ENCODE measurements around the gene DEK. TPM values are rescaled to one million over a fixed set of nuclear protein-coding genes. Genes with fewer than 3 reads are reported as not detected.

Gene DEK
- total and polyA plus RNA-seq, 2 donors (not counting 1 experiment from before 2014, with no cell fraction given), result 13.6 to 114 TPM

GRCh38 chr6:18245079-18245478, 19.3 kb downstream of the DEK start:
- ChIA-PET CTCF (no interaction called here), POLR2A (no interaction called here)
- H3K4me3 Mint-ChIP-seq, result no peak overlapping the region
- Histone ChIP-seq H3K79me2 (ENCODE audit: control insufficient read depth, insufficient read depth, low read length) (peaks cover 32% of the 10 kb centered on the region), H3K36me3 (replicated peaks in 1 of 2; ENCODE audit: control extremely low read depth in 1 of 2, control insufficient read depth in 1 of 2, extremely low read depth in 1 of 2, insufficient read depth in 2 of 2, low read length in 1 of 2) (peaks cover 27 to 53% of the 10 kb centered on the region in 2 experiments), H3K9ac (ENCODE audit: low read length) (no peak overlapping the region), H3K9me3 (ENCODE audit: control extremely low read depth in 1 of 3, control insufficient read depth in 2 of 3, insufficient read depth in 1 of 3, low read length in 2 of 3) (no peaks in the 10 kb centered on the region), H4K20me1 (ENCODE audit: control insufficient read depth, insufficient read depth, low read length, poor library complexity, severe bottlenecking) (no peaks in the 10 kb centered on the region), H3K4me1 (ENCODE audit: control insufficient read depth in 2 of 2, insufficient read depth in 2 of 2, low read length in 2 of 2) (no peaks in the 10 kb centered on the region), H2AFZ (ENCODE audit: insufficient read depth, low read depth, low read length, poor library complexity, severe bottlenecking) (no peak overlapping the region), H3K4me3 (ENCODE audit: control extremely low read depth in 1 of 5, extremely low read depth in 1 of 5, insufficient read depth in 1 of 5, low read depth in 2 of 5, low read length in 4 of 5) (no peak overlapping the region), H3K27me3 (replicated peaks in 1 of 4; ENCODE audit: control extremely low read depth in 1 of 4, control insufficient read depth in 3 of 4, insufficient read depth in 4 of 4, low read length in 3 of 4) (no peaks in the 10 kb centered on the region), H3K4me2 (replicated peaks; ENCODE audit: low read depth, low read length, poor library complexity, severe bottlenecking) (no peak overlapping the region), H3K27ac (ENCODE audit: low read length in 2 of 2) (no peak overlapping the region)
- no peak for ATAC-seq (ENCODE audit: low read depth)
- intact Hi-C loops (cut with micrococcal nuclease), result no loop called here
- no peak for TF ChIP-seq CTCF (IDR thresholded peaks at IDR 0.05)
- no peak for TF ChIP-seq EZH2 (IDR thresholded peaks at IDR 0.05; ENCODE audit: borderline replicate concordance, insufficient read depth, low read depth, low read length, poor library complexity, severe bottlenecking)
- no peaks in the 10 kb centered on the region for H3K27me3 Mint-ChIP-seq
- no peak overlapping the region for H3K27ac Mint-ChIP-seq
- WGBS (ENCODE audit: insufficient coverage), result no CpG with 5 or more reads among the region's 1 CpG
- DNase-seq, result no peak
- peaks cover 12% of the 10 kb centered on the region for H3K4me1 Mint-ChIP-seq
- H3K9me3 Mint-ChIP-seq (ENCODE audit: insufficient read depth), result no peaks in the 10 kb centered on the region

GRCh38 chr6:18244251-18244650, 20.1 kb downstream of the DEK start:
- Mint-ChIP-seq H3K4me1 (peaks cover 12% of the 10 kb centered on the region), H3K4me3 (no peak overlapping the region), H3K27me3 (no peaks in the 10 kb centered on the region), H3K9me3 (ENCODE audit: insufficient read depth) (no peaks in the 10 kb centered on the region), H3K27ac (no peak overlapping the region)
- POLR2A ChIA-PET, result no interaction called here
- no peaks in the 10 kb centered on the region for H3K4me1 ChIP-seq (ENCODE audit: control insufficient read depth in 2 of 2, insufficient read depth in 2 of 2, low read length in 2 of 2)
- H2AFZ ChIP-seq (ENCODE audit: insufficient read depth, low read depth, low read length, poor library complexity, severe bottlenecking), result no peak overlapping the region
- WGBS (ENCODE audit: insufficient coverage), result no CpG with 5 or more reads among the region's 2 CpGs
- no peak overlapping the region for H3K4me2 ChIP-seq (replicated peaks; ENCODE audit: low read depth, low read length, poor library complexity, severe bottlenecking)
- intact Hi-C loops (cut with micrococcal nuclease), result no loop called here
- DNase-seq (no peak), ATAC-seq (ENCODE audit: low read depth) (no peak)
- H3K4me3 ChIP-seq (ENCODE audit: control extremely low read depth in 1 of 5, extremely low read depth in 1 of 5, insufficient read depth in 1 of 5, low read depth in 2 of 5, low read length in 4 of 5), result no peak overlapping the region
- peaks cover 29% of the 10 kb centered on the region for H3K79me2 ChIP-seq (ENCODE audit: control insufficient read depth, insufficient read depth, low read length)
- H3K9me3 ChIP-seq (ENCODE audit: control extremely low read depth in 1 of 3, control insufficient read depth in 2 of 3, insufficient read depth in 1 of 3, low read length in 2 of 3), result no peaks in the 10 kb centered on the region
- peaks cover 27 to 53% of the 10 kb centered on the region in 2 experiments for H3K36me3 ChIP-seq (replicated peaks in 1 of 2; ENCODE audit: control extremely low read depth in 1 of 2, control insufficient read depth in 1 of 2, extremely low read depth in 1 of 2, insufficient read depth in 2 of 2, low read length in 1 of 2)
- TF ChIP-seq CTCF (IDR thresholded peaks at IDR 0.05), result no peak
- H3K27ac ChIP-seq (ENCODE audit: low read length in 2 of 2), result no peak overlapping the region
- CTCF ChIA-PET, result no interaction called here
- H3K27me3 ChIP-seq (replicated peaks in 1 of 4; ENCODE audit: control extremely low read depth in 1 of 4, control insufficient read depth in 3 of 4, insufficient read depth in 4 of 4, low read length in 3 of 4), result no peaks in the 10 kb centered on the region
- H4K20me1 ChIP-seq (ENCODE audit: control insufficient read depth, insufficient read depth, low read length, poor library complexity, severe bottlenecking), result no peaks in the 10 kb centered on the region
- H3K9ac ChIP-seq (ENCODE audit: low read length), result no peak overlapping the region
